HG03460 (cell line): ENCODE results near the gene CXCR5.

Experiments used
- ATAC-seq: cut with Tn5 transposase; IDR thresholded peaks from one replicate; pipeline ENCODE4 v1.9.1; 2021; ENCODE audit not compliant: unreplicated experiment

CXCR5 gene

GRCh38 chr11:118897721-118898310 is 14.1 kb downstream of the CXCR5 start:
- no peak for ATAC-seq

DNA sequence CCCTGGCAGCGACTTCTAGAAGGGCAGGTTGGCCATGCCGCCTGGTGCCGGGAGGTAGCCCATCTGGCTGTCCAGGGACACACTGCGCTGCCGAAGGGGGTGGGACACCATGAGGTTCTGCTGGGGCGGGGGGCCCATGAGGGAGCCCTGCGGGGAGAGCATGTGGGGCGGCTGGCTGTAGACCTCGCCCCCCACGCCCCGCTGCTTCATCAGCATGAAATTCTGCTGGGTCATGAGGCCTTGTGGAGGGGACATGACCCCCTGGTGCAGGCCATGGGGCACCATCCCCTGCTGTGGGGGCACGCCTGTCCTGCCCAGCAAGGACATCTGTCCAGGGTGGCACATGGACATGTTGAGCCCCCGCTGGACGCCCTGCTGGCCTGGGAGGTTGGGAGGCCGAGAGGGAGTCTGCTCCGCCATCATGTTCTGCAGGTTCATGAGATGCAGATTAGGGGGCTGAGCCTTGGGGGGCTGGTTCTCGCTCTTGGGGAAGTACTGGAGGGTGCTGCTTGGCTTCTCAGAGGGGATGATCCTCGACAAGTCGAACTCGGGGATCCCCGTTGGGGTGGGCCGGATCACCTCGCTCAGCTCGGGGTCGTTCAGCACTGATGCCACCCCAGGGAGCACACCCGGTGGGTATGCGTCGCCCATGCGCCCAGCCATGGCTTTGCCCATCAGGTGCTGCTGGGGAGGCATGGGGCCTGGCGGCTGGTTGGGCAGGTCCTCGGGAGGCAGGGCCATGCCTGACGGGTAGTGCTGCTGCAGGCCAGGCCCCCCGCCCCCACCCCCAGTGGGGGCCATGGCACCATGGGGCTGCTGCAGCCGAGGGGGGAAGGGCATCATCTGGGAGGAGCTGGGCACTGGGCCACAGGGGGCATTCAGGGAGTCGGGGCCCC is 15.0 kb downstream of the CXCR5 start:
- no peak for ATAC-seq

- ATAC-seq = no peak
Measured at GRCh38 chr11:118899296-118899688, 15.6 kb downstream of the CXCR5 start.

- ATAC-seq = no peak
Measured at GRCh38 chr11:118899706-118900360, 16.1 kb downstream of the CXCR5 start.

GRCh38 chr11:118900535-118901384 is 17.1 kb downstream of the CXCR5 start:
- no peak for ATAC-seq

GRCh38 chr11:118901494-118902335 is 18.0 kb downstream of the CXCR5 start:
- no peak for ATAC-seq

GRCh38 chr11:118902336-118903203 is 18.9 kb downstream of the CXCR5 start:
- ATAC-seq = no peak

GRCh38 chr11:118903204-118904015 is 19.7 kb downstream of the CXCR5 start:
- no peak for ATAC-seq

DNA sequence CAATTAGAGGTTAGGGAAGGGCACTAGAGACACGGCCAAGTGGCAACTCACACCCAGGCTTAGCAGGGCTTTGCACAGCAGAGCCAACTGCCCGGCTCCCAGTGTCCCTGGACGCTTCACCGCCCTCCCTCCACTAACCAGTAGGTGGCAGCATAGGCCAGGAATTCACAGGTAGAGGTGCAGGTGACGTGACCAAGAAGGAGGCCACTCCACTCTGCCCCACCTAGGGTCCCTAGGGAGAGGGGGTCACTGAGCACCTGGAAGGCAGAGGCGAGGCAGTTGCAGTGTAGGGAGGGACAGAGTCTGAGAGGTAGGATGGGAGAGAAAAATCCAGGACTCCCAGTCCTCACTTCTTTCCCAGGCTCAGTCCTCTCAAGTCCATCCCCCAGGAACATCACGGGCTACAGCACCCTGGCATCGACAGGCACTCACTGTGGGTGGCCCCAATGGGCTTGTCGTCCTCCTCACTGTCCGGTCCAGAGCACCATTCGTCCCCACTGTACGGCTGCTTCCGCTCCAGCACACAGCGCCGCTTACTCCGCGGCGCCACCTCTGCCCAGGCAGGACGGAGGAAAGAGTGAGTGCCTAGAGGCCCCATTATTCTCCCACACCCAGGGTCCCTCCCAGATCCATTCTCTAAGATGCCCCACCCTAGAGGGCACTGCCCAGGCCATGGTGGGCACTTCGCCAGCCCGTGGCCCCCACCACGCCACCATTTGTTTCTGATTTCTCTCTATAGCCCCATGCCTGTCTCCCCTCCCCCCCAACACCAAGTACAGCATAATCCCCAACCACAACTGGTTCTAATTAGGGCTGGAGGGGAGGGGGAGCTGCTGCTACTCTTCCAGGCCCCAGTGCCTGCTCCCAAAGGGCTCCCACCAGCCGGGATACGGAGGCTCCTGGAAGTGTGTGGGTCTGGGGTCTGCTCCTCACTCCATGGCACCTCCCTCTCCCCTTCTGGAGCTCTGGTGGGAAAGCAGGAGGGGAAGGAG is 23.7 kb downstream of the CXCR5 start:
- ATAC-seq = peak; percentile 72

GRCh38 chr11:118908264-118908663 is 24.6 kb downstream of the CXCR5 start:
- ATAC-seq = no peak

DNA sequence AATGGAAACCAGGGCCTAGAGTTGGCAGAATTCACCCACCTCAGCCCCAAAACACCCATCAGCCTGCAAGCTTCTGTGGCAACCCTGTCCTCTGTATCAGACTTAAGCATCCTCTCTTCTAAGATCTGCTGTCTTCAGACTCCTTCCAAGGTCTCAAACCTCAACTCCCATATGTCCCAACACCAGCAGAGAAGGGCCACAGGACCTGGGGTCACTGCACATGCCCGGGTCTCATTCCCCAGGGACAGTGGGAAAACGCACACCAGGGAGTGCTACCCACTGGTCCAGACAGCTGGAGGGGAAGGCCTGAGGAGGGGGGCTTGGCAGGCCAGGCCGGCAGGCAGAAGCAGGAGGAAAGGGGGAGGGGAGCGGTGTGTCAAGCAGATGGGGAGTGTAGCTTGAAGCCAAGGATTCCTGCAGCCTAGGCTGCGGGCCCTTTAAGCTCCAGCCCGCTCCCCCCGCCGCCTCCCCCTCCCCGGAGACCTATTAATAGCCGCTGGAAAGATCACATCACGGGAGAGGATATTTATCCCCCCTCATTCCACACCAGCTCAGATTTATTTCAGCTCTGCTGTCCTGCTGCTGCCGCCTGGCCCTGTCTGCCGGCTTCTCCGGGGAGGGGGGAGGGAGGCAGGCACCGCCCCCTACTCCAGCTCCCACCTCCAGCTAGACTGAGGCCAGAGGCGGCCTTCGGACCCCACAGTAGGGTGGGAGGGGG is 25.4 kb downstream of the CXCR5 start:
- ATAC-seq = no peak

DNA sequence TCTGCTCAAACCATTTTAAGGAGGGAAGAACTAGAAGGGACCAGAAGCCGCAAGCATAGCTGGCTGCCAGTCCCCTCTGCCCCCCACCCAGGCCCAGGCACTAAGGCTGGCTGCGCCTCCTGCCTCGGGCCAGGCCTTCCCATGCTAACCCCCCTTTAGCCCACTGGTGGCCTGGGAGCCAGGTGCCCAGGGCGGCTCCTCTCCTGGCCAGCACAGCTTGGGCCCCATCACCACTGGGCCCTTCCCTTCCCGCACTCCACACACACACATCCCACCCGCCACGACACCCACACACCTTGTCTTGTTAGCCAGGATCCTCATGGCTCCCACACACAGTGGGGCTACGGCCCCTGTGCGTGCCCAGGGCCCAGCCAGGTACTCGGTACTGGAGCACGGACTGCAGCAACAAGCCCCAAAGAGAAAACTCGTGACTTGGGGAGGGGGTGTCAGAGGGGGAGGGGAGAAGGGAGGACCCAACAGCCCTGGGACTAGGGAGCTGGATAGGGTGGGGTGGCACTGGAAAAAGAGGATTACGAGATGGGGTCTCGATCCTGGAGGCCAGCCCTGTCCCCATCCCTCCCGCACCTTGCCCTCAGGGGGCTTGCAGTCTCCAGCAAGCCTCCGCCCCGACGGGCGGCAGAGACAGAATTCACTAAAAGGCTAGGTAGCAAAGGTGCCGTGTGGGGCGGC is 26.1 kb downstream of the CXCR5 start:
- no peak for ATAC-seq

DNA sequence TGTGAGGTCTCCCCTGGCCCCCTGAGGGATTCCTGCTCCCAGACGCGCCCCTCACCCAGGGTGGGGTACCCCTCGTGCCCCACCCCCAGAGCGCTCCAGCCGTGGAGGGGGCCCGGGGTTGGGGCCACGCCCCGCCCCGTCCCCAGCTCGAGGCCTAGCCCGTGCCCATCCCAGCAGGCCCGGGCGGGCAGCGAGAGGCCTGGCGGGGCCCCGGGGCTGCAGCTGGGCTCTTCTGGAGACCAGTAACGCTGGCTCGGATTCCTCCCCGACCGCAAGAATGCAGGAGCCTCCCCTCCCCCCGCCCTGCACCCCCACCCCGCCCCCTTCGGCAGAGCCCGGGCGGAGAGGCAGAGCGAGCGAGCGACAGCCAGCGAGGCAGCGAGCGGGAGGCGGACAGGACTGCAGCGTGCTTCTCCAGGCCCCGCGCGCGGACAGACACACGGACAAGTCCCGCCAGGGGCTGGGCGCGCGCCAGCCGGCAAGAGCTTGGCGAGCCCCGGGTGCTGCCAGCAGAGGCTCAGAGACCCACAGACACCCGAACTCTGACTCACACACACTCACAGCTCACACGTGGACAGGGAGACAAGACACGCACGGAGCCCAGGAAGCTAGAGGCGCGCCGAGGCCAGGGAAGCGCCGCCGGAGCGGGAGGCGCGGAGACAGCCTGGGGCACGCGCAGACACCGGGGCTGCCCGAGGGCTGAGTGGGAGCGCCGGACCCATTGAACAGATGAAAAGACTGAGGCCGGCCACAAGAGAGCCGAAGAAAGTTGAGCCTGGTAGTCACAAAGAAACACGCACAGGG is 26.8 kb downstream of the CXCR5 start:
- ATAC-seq = no peak

DNA sequence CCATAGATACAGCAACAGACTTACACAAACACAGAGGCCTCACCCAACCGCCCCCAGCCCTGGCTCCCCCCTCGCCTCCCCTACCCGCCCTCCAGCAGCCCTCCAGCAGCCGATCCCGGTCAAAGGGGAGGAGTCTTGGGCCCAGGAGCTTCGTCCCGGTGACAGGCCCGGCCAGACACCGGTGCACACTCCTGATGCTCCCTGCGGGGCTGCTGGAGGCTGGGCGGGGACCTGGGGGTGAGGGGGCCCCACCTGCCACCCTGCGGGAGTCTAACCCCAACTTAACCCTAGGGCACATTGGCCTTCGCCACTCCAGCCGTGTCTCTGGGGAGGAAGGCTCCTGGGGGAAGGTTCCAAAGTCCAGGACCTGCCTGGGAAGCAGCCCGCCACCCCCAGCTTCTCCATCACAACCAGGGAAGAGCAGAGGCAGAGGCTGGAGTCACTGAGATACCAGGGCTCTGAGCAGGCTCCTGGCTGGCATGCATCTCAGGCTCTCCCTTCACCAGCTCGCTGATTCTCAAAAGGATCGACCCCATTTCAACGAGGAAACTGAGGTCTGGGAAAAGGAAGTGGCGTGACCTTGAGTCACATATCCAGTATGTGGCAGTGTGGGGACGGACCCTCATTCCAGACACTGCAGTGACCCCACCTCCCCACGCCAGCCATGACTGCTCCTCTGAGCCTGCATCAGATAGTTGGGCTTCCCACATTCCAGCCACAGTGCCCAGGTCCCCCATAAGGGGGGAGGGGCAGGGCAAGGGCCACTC is 27.6 kb downstream of the CXCR5 start:
- ATAC-seq = no peak
